Loucy (cell line): Measurements from ENCODE around the gene NFATC1.

Experiments
- H2AFZ ChIP-seq: fragments of 200-600 bp; sonication (generic); 2 replicates; pipeline ENCODE4 v1.6.0; 2016; ENCODE audit warnings: antibody characterized with exemption, mild to moderate bottlenecking, low read length, moderate library complexity
- H3F3A ChIP-seq: fragments of 200-600 bp; 2 replicates; pipeline ENCODE4 v1.6.0; 2016; ENCODE audit warnings: antibody characterized with exemption, low read depth, mild to moderate bottlenecking
- H3K27me3 ChIP-seq: fragments of 200-600 bp; sonication (generic); 2 replicates; pipeline ENCODE4 v1.6.1; 2014; ENCODE audit warnings: low read length, mild to moderate bottlenecking; ENCODE audit not compliant: insufficient read depth, poor library complexity, severe bottlenecking
- H3K36me3 ChIP-seq: fragments of 200-600 bp; sonication (generic); 2 replicates; pipeline ENCODE4 v1.6.1; 2016; ENCODE audit warnings: low read length; ENCODE audit not compliant: insufficient read depth
- H3K4me1 ChIP-seq: fragments of 200-600 bp; sonication (generic); 2 replicates; pipeline ENCODE4 v1.5.1; 2014; ENCODE audit warnings: low read length, mild to moderate bottlenecking; ENCODE audit not compliant: insufficient read depth, poor library complexity, severe bottlenecking
- H3K4me2 ChIP-seq: fragments of 200-600 bp; sonication (generic); 2 replicates; pipeline ENCODE4 v1.6.0; 2014; ENCODE audit warnings: antibody characterized with exemption, low read length, low read depth, mild to moderate bottlenecking; ENCODE audit not compliant: poor library complexity, severe bottlenecking
- H3K4me3 ChIP-seq: fragments of 200-600 bp; sonication (generic); 2 replicates; pipeline ENCODE4 v1.5.1; 2014; ENCODE audit warnings: low read length, mild to moderate bottlenecking, mixed read lengths; ENCODE audit not compliant: poor library complexity, severe bottlenecking
- H3K79me2 ChIP-seq: fragments of 200-600 bp; sonication (generic); 2 replicates; pipeline ENCODE4 v1.6.1; 2014; ENCODE audit warnings: low read length; ENCODE audit not compliant: insufficient read depth
- H3K9ac ChIP-seq: fragments of 200-600 bp; sonication (generic); 2 replicates; pipeline ENCODE4 v1.6.0; 2014; ENCODE audit warnings: mild to moderate bottlenecking, low read depth, low read length, moderate library complexity; ENCODE audit not compliant: poor library complexity, severe bottlenecking
- H3K9me2 ChIP-seq: fragments of 200-600 bp; sonication (generic); replicated peaks from 2 replicates; pipeline ENCODE4 v1.6.1; 2016; ENCODE audit warnings: low read depth, low read length, mixed read lengths
- H3K9me3 ChIP-seq: fragments of 200-600 bp; sonication (generic); 2 replicates; pipeline ENCODE4 v1.6.1; 2014; ENCODE audit warnings: mild to moderate bottlenecking, antibody characterized with exemption, low read length, low read depth; ENCODE audit not compliant: insufficient read depth
- H4K20me1 ChIP-seq: fragments of 200-600 bp; sonication (generic); 2 replicates; pipeline ENCODE4 v1.6.0; 2014; ENCODE audit warnings: antibody characterized with exemption, low read length, mild to moderate bottlenecking; ENCODE audit not compliant: insufficient read depth, poor library complexity, severe bottlenecking
- EZH2phosphoT487 ChIP-seq: fragments of 200-600 bp; IDR thresholded peaks from 2 replicates; pipeline ENCODE4 v1.6.1; 2018; ENCODE audit warnings: antibody characterized with exemption, mild to moderate bottlenecking, moderate library complexity, borderline replicate concordance
- TF ChIP-seq, protein P1 (sequence below): fragments of 200-600 bp; sonication (generic); conservative IDR thresholded peaks from 2 replicates; pipeline ENCODE4 v1.5.1; 2014; ENCODE audit warnings: mild to moderate bottlenecking, antibody characterized with exemption, low read length

The NFATC1 gene

DNA sequence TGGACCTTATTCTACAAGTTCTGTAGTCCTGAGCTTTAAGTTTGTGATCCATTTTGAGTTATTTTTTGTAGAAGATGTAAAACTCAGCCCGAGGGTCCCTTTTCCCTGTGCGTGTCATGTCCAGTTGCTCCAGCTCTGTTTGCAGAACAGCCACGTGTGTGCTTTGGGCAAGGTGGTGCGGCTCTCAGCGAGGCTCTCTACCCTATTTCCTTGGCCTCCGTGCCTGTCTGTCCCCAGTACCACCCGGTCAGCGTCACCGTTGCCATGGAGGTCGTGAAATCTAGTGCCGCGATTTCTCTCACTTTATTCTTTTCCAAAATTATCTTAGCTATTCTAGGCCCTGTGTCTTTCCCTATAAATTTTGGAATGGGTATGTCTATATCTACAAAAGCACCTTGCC, 142.9 kb downstream of the NFATC1 start:
- Histone ChIP-seq H3K4me2 (no peak overlapping the region), H3K79me2 (no peaks in the 10 kb centered on the region), H3K9me2 (no peaks in the 10 kb centered on the region), H4K20me1 (no peaks in the 10 kb centered on the region), H3K36me3 (no peaks in the 10 kb centered on the region), H3K9me3 (peaks cover 20% of the 10 kb centered on the region; the same call in 1 of the 2 replicates), H2AFZ (no peak overlapping the region), H3K9ac (no peak overlapping the region), H3K4me1 (no peaks in the 10 kb centered on the region), H3F3A (no peaks in the 10 kb centered on the region), H3K4me3 (no peak overlapping the region), H3K27me3 (no peaks in the 10 kb centered on the region)
- TF ChIP-seq, protein P1, sequence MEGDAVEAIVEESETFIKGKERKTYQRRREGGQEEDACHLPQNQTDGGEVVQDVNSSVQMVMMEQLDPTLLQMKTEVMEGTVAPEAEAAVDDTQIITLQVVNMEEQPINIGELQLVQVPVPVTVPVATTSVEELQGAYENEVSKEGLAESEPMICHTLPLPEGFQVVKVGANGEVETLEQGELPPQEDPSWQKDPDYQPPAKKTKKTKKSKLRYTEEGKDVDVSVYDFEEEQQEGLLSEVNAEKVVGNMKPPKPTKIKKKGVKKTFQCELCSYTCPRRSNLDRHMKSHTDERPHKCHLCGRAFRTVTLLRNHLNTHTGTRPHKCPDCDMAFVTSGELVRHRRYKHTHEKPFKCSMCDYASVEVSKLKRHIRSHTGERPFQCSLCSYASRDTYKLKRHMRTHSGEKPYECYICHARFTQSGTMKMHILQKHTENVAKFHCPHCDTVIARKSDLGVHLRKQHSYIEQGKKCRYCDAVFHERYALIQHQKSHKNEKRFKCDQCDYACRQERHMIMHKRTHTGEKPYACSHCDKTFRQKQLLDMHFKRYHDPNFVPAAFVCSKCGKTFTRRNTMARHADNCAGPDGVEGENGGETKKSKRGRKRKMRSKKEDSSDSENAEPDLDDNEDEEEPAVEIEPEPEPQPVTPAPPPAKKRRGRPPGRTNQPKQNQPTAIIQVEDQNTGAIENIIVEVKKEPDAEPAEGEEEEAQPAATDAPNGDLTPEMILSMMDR = no peak
- TF ChIP-seq EZH2phosphoT487 = no peak

DNA sequence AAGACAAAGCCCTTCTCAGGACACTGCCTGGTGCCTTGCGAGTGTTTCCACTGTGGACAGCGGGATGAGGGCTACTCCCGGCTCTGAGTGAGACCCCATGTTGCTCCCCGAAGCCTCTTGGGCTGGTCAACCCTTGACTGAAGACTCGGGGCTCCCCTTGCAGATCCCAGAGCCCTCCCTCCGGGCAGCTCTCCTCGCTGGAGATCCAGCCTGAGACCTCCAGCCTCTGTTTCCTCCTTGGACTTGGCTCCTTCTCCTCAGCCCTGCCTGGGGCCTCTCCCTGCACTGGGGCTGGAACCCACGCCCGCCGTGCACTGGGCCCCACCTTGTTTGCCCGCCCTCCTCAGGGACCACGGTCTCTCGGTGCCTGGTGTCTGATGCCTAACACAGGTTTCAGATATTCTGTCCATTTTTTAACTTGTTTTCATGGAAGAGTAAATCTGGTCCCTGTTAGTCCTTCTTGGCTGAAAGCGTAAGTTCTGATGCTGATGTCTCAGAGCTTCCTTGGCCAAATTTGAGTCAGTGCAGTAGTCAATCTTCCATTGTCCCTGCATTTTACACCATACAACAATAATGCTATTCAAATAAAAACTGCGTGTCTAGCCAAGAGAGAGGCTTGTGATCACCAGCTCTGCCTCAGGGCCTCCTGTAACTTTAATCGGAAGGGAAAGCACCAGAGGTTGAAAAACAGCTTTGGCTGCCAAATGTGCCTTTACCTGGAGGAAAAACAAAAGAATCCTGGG, 144.6 kb downstream of the NFATC1 start:
- TF ChIP-seq, protein P1 = no peak
- no peak for TF ChIP-seq EZH2phosphoT487
- no peaks in the 10 kb centered on the region for H3K79me2 ChIP-seq
- no peaks in the 10 kb centered on the region for H3K27me3 ChIP-seq
- no peak overlapping the region for H3K4me3 ChIP-seq
- no peak overlapping the region for H3K9ac ChIP-seq
- no peak overlapping the region for H2AFZ ChIP-seq
- H4K20me1 ChIP-seq = no peaks in the 10 kb centered on the region
- H3K4me1 ChIP-seq = no peaks in the 10 kb centered on the region
- peaks cover 27% of the 10 kb centered on the region; the same call in 1 of the 2 replicates for H3K9me3 ChIP-seq
- no peak overlapping the region for H3K4me2 ChIP-seq
- no peaks in the 10 kb centered on the region for H3K9me2 ChIP-seq
- H3F3A ChIP-seq = no peaks in the 10 kb centered on the region
- H3K36me3 ChIP-seq = no peaks in the 10 kb centered on the region

DNA sequence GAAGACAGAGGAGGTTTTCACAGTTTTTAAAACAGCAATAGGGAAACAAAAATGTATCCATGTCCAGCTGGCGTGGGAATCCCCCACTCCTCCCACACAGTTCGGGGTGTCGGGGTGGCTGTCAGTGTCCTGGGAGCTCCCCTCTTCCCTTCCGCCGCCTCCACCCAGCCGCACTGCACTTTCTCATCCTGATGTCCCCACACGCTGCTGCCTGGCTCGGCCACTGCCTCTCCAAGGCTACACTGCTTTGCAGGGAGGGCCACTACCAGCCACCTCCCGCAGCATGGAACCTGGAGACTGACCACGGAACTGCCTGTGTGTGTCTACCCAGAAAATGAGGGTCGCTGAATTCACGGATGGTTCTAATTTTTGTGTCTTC, 145.2 kb downstream of the NFATC1 start:
- Histone ChIP-seq H3K4me3 (no peak overlapping the region), H3K36me3 (no peaks in the 10 kb centered on the region)

More for the DNA sequence above, 145.2 kb downstream of the NFATC1 start:
- TF ChIP-seq, protein P1 = no peak
- TF ChIP-seq EZH2phosphoT487 = no peak
- Histone ChIP-seq H3F3A (no peaks in the 10 kb centered on the region), H3K4me1 (no peaks in the 10 kb centered on the region), H3K4me2 (no peak overlapping the region), H3K79me2 (no peaks in the 10 kb centered on the region), H2AFZ (no peak overlapping the region), H3K9me2 (no peaks in the 10 kb centered on the region), H3K9ac (no peak overlapping the region), H4K20me1 (no peaks in the 10 kb centered on the region), H3K9me3 (peaks cover 27% of the 10 kb centered on the region; the same call in 1 of the 2 replicates), H3K27me3 (no peaks in the 10 kb centered on the region)
